Activated CD4-positive, CD25-positive, alpha-beta regulatory T cell treated with anti-CD3 and anti-CD28 coated beads, Interleukin-2, amount 50 U/mL, for 16 hours (primary cell): ENCODE results near the gene RNF208.

Experiments
- DNase-seq: peaks from one replicate; pipeline ENCODE4 v3.0.0-alpha.2; 2020; ENCODE audit warnings: low read depth, low spot score

Gene RNF208

DNA sequence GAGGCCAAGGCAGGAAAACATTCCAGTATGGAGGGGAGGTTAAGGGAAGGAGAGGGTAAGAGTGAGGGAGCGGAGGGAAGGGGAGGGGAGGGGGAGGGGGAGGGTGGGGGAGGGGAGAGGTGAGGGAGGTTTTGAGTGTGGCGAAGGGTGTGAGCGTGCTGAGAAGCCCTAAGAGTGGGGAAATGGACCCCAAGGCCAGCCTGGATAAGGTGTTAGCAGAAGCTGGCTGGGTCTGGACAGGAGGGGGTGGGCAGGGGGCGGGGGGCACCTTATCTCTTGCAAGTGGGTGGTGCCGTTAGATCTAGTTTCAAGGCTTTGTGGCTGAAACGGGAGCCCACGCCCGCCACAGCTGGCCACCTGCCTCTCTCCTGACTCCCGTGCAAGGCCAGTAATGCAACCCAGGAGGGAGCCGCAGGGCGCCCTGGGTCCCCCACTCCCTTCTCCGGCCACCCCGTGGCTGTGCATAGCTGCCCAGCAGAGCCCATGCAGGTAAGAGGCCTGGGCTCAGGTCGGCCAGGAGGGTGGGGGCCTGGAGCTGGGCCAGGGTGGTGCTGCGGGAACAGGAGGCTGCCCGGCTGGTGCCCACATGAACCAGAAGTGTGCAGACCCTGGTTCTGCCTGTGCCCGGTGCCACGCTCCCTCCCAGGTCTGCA, 5.9 kb upstream of the RNF208 start:
- no peak for DNase-seq

DNA sequence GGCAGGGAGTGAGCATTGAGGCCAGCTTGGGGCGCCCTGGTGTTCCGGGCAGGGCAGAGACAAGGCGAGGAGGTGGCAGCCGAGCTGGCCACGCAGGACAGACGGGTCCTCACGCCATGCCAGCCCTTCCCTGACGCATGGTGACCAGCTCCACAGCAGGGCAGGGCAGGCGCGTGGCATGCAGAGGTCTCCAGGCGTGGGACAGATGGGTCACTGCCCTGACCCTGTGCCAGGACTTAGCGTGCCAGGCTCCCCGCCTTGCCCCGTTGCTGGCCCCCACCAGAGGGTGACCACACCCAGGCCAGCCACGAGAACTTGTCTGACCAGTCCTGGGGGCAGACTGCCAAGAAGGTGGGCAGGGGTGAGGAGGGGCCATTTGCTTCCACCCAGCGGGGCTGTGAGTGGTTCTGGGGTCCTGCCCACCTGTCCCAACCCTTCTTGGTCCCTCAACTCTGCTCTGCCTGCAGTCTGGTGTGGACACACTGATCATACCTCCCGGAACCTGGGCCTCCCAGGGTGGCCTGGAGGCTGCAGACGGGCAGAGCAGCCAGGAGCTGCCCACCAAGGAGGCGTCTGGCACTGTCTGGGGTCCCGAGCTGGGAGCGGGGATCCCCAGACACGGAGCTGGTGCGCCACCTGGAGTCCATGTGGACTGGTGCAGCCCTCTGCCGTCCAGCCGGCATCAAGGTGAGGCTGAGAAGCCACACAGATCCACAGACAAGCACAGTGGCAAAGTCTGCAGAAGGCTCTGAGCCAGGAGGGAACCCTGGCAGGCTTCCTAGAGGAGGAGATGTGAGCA, 5.2 kb upstream of the RNF208 start, which contains the start of gene RNF224:
TSS of gene RNF224 (plus strand) at position 449 of the 799 bp plus-strand sequence. CDS start 834 bp downstream, outside the sequence.
- DNase-seq: peak; percentile 66

DNA sequence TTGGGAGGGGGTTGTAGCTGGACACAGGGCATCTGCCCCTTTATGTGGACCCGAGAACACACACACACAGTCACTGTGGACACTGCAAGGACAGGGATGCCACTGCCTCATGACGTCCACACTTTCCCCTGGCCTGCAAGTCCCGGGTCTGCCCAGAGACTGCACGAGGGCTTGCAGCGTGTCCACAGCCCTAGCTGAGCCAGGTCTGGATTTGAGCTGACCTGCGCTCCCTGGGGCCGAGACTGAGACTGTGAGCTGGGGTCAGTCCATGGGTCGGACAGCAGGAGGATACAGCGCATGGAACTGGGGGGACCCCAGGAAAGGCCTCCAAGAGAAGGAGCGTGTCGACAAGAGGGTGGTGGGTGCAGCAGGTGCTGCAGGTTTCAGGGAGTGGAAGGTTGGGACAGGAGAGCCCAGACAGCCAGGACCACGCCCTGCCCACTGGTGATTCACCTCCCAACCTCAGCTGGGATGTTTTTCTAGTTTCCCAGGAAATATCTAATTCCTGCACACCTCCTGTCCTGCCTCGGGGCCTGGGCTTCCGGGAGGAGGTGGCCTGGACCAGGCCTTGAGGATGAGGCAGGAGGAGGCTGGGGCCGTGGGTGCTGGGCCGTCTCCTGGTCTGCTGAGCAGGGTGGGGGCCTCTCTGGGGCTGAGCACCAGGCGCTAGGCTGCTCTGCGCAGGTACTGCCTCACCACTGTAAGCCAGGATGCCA, 4.5 kb upstream of the RNF208 start:
- DNase-seq: no peak

DNA sequence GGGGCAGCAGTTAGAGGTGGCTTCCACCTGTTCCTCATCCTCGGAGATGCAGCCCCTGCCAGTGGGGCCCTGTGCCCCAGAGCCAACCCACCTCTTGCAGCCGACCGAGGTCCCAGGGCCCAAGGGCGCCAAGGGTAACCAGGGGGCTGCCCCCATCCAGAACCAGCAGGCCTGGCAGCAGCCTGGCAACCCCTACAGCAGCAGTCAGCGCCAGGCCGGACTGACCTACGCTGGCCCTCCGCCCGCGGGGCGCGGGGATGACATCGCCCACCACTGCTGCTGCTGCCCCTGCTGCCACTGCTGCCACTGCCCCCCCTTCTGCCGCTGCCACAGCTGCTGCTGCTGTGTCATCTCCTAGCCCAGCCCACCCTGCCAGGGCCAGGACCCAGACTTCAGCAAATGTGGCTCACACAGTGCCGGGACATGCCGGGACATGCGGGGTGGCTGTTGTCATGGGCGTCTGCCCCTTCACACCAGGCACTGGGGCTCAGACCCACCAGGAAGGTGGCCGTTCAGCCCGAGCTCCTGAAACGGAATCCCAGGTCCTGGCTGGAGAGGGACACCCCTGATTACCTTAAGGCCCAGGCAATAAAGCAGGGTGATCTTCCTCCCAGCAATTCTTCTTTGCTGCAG, 3.8 kb upstream of the RNF208 start:
- no peak for DNase-seq

DNA sequence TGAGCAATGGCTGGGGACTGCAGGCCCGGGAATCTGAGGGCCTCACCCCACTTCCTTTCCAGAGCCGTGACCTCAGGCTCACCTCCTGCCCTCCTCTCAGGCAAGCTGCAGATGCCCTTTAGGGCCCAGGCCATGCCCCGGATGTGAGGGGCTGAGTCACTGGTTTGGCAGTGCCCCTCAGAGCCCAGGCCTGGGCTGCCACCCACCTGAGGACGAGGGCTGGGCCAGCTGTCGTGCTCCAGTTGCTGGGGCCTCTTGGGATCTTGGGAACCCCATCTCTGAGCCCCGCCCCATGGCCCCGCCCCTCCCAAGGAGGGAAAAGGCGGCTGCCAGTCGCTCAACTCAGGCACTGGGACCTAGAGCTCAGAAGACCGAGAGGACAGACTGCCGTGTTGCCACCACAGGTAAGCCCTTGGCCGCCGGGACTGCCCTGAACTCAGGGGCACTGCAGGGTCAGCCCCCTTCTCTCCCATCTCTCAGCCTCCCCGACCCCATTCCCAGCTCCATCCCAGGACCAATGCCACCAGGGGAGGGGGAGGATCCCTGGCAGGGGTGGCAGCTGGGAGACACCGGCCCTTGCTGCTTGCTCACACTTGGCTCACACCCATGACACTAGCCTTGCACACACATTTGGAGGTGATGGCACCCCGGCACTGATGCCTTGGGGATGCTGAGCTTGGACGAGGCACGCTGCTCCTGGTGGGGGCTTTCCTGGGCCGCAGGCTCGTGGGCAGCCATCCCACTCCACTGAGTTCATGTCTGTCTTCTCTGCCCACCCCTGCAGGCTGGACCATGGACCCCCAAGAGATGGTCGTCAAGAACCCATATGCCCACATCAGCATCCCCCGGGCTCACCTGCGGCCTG, 3.0 kb upstream of the RNF208 start, which contains the start of gene CYSRT1:
TSS of gene CYSRT1 (plus strand) at position 345 of the 865 bp plus-strand sequence. CDS start at position 793, 448 bp downstream.
- no peak for DNase-seq

DNA sequence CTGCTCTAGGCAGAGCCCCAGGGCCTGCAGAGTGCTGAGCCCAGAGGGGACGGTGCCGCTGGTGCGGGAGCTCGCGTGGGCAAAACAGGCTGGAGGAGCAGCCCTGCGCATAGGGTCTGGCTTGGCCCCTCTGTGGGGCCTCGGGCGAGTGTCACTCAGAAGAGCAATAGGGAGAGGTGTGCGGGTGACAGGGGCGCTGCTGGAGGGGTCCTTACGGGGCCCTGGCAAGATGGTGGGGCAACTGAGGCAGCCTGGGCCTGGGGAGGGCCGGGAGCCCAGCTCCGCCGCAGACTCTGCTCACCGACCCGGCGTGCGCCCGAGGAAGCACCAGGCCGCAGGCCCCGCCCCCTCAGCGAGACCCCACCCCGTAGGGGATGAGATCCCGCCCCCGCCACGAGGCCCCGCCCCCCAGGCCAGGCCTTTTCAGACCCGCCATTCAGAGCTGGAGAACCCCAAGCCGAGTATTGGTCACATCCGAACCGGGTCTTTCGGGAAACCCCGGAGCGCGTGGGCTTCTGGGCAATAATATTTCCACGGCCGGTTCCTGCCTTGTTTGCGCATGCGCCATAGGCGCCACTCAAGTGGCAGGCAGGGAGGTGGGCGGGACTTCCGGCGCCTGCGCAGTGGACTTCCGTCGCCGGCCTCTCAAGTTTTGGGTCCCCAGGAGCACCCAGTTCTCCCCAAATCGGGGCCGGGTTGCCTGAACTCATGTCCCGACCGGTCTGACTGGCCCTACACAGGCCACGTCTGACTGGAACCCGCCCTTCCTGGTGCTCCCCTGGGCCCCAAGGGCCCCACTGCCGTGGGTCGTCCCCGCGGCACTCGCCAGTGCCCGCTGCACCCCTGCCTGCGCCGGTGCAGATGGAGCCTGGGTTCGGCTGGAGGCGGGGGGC, 1.3 kb upstream of the RNF208 start:
- peak; percentile 99 for DNase-seq

DNA sequence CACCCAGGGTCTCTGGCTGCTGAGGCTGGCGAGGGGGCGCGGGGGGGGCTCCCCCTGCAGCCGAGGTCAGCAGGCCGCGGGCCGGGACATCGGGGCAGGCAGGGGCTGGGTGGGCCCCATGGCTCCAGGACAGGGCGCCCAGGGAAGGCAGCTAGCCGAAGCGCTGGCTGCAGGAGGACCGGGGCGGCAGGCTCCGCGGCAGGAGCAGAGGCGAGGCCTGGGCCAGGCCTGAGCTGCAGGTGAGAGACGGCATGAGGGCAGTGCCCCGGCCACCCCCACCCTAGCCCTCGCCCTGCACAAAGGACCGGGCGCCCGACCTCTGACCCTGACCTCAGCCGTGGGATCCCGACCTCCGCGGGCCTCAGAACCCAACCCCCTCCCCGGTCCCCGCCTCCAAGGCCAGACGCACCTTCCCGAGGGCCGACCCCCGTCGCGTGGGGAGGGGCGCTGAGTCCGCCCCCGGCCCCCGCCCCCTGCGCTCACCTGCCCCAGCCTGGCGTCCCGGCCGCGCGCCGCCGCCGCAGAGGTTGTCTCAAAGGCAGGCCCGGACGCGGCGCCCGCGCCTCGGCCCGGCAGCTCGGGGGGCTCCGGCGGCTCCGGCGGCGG, 431 bp downstream of the RNF208 start:
- DNase-seq: no peak

DNA sequence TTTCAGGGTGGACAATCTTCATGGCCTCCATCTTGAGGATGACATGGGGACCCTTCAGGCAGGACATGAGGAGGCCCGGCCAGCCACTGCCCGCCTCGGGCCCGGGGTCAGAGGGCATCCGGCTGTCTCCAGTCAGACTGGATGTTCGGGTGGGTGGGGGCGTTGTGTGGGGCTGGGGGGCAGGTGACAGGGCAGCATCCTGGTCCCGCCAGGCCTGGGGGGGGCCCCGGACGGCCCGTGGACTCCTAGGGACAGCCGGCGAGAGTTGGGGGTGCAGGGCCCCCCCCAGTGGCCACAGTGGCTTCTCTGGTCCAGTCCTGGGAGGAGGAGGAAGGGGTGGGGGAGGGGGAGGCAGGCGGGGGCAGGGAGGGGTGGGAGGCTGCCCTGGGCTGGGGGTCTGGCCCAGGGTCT, 940 bp downstream of the RNF208 start:
- no peak for DNase-seq

DNA sequence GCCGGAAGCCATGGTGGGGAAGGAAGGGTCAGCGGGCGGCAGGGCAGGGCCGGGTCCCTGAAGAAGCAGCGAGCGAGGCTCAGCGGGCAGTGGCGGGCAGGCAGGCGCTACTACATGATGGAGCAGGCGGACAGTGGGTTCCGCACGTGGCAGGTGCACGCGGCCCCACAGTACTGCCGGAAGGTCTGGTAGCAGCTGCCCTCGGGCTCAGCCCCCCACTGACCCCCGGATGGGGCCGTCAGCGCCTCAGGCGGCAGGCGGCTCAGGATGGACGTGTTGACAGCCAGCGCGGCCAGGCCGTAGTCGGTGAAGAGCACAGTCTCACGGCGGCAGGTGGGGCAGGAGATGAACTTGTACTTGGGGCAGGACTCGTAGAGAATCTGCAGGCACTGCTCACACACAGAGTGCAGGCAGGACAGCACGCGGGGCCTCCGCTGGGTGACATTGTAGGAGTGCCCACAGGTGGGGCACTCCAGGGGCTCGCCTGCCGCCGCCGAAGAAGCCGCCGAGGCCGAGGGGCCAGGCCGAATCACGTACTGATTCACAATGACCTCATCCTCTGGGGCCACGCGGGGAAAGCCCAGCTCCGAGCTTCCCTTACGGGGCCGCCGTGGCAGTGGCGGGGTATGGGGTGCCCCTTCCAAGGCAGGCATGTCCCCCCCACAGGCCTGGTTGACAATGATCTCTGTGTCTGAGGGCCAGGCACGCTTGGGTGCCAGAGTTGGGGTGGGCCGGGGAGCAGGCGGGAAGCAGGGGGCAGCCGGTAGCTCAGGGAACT, 1.5 kb downstream of the RNF208 start:
- DNase-seq: no peak

DNA sequence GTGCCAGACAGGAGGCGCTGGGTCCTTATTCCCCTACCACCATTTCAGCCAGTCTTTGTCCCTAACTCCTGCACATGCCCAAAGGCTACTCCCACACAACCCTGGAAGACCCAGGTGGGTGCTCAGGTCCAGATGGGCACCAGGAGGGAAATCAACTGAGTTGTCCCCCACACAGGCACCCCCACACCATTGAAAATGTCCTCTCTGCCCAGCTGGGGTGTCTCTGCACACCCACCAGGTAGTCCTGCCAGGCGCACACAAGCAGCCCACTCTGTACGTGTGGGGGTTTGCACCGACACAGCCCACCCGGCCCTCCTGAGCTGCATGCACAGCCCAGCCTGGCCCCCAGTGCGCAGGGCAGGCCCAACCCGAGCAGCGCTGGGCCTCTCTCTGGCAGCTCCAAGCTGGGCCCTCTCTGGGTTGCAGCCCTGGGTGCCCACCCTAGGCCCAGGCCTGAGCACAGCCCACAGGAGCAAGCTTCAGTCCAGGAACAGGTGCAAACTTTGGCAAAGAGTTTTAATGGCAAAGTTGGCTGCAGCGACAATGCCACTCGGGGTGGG, 2.2 kb downstream of the RNF208 start:
- no peak for DNase-seq

DNA sequence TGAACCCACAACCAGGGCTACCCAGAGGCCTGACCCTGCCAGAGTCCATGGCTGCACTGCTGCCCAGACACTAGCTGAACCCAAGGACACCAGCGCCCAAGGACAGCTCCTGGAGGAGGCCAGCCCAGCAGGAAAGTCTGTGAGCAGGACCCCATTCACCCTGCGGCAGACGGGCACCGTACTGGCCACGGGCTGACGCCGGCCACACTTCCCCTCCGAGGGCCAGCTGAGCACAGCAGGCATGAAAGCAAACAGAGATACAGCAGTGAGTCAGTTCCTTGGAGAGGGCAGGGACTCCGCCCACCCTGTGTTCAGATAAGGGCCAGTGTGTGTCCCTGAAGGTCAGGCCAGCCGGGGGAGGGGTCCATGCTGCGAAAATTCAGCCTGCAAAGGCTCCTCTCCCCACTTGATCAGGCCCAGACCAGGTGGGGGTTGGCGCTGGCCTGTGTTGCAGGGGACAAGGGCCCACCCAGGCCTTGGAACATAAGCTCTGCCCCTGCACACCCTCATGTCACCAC, 3.2 kb downstream of the RNF208 start:
- no peak for DNase-seq

DNA sequence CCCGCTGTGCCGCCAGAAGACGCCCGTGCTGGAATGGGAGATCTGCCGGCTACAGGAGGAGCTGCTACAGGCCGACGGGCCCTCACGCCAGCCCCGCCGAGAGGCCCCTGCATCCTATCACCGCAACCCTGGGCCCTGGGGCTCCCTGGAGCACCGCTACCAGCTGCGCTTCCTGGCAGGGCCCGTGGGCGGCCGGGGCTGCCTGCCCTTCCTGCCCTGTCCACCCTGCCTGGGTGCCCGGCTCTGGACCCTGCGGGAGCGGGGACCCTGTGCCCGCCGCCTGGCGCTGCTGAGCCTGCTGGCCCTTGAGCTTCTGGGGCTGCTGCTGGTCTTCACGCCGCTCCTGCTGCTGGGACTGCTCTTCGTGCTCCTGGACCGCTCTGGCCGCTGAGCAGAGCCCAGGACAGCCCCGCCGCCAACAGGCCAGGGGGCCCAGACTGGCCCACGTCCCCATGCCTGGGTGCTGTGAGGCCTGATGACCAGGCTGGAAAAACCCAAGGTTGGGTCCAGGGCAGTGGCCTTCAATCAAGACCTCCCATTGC, 3.8 kb downstream of the RNF208 start:
- DNase-seq: no peak

DNA sequence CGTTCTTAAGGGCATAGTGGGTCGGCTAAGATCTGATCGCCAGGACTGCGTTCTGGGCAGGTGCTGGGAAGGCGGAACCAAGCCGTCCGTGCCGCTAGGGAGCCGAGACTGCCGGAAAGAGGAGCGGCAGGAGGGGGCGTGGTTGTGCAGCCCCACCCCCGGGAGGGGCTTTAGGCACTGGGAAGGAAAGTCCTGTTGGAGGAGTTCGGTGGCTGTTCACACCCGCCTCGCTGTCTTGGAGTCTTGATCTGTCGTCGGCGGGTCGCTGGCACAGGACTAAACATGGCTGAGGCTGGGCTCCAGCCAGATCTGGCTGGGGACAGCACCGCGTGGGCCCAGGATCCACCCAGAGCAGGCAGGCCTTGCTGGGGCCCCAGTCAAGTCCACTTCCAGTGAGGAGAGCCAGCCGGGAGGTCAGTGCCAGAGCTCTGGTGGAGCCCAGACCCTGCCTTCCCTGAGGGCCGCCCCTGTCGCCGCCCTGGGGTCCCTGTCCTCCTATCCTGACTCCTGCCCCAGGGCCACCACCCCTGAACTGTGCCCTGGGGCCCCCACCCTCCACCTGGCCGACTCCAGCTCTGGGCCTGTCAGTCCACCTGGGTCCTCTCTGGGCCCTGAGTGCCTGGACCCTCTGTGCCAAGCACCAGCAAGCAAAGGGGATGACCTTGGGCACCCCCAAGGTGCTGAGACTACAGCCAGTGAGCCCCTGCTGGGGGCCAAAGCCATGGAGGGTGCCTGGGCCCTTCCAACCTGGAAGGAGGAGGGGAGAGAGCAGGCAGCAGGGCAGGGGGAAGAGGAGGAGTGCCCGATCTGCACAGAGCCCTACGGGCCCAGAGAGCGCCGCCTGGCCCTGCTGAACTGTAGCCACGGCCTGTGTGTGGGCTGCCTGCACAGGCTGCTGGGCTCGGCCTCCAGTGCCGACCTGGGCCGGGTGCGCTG, 4.5 kb downstream of the RNF208 start:
- DNase-seq: no peak

DNA sequence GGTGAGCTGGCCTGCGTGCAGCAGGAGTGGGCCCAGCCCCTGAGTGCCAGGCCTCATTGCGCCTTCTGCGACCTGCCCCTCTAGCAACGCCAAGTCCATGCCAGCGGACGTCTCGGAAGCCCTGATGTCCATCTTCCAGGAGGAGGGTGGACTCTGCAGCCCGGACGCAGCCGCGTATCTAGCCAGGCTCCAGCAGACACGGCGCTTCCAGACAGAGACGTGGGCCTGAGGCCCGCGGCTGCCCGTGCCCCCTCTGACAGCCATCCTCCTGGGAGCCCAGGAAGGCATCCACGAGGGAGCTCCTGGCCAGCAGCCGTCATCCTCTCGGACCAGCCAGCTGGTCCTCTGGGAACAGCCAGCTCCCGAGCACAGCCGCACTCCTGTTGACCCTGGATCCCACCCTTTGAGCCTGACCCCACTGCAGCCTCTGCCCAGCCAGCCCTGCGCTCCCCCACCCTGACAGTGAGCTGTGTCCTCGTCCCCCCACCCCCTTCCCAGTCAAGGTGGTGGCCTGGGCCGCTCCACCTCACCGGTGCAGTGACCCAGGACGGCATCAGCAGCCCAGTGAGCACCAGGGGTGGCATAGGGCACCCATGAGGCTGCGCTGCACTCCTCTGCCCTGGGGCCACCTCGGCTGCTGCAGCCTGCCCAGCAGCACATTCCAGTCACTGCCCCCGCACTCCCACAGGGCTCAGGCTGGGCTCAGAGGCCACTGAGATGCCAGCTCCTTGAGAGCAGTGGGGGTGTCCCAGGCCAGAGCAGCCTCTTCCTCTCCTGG, 5.7 kb downstream of the RNF208 start:
- no peak for DNase-seq

DNA sequence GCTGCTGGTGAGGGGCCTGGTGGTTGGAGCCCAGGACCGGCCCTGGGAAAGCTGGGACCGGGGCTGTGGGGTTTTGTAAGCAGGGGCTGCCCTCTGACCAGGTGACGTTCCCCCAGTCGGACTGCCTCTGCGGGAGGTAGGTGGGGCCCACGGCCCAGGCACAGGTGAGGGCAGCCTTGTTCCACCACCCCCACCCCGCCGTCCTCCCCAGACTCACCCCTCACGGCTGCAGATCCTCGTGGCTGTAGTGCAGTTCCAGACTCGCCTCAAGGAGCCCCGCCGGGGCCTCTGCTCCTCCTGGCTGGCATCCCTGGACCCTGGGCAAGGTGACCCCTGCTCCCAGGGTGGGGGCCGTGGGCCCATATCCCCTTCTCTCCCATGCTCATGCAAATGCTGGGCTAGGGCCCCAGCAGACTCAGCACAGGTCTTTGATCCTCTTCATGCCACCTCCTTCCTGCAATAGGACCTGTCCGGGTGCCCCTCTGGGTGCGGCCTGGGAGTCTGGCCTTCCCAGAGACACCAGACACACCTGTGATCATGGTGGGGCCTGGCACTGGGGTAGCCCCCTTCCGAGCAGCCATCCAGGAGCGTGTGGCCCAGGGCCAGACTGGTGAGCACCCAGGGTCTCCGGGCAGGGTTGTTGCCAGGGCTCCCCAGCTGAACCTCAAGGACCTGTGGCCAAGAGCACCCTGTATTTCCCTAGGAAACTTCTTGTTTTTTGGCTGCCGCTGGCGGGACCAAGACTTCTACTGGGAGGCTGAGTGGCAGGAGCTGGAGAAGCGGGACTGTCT, 6.6 kb downstream of the RNF208 start:
- no peak for DNase-seq
